NCI-H82 (cell line): ENCODE data around the gene CGRRF1.

Experiments
- DNase-seq: peaks from one replicate; lab custom pipeline; 2025; lab: John Stamatoyannopoulos, UW

The CGRRF1 gene

GRCh38 chr14:54548491-54548890, 38.8 kb downstream of the CGRRF1 start:
- DNase-seq = no peak

- no peak for DNase-seq
Measured at GRCh38 chr14:54549862-54550261, 40.2 kb downstream of the CGRRF1 start.

GRCh38 chr14:54550514-54550913, 40.8 kb downstream of the CGRRF1 start:
- no peak for DNase-seq

DNA sequence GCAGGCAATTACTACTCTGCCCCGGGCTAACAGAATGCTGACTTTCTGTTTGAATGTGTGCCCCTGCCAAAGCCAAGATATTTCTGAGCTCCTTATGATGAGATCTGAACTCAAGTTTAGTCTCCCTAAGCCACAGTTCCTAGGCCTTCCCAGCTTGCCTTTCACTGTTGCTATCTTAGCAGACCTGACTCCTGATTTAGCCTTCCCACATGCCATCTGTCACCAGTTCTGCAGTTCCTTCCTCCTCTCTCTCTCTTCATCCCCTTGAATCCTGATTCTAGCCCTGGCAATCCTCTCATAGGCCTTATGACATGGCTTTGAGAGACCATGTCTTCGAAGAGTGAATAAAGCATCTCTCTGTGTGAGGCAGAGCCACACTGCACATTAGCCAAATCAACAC, 44.7 kb downstream of the CGRRF1 start:
- peak; percentile 81 for DNase-seq

DNA sequence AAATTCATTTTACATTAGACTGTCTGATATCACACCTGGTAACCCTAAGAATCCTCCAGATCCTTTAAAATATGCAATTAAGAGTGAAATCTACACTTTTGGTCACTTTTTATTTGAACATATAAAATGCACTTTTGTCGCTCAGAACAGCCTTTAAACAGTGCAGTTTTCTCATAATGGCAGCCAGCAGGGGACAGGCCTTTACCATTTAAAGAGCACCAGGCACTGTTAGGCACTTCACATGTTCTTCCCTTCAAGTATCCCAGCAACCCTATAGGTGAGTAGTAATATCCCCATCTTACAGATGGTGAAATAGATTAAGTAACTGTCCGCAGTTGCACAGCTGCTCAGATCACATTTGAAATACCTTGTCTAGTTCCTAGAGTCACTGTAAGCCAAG, 45.9 kb downstream of the CGRRF1 start:
- DNase-seq = no peak

GRCh38 chr14:54556535-54556934, 46.8 kb downstream of the CGRRF1 start:
- DNase-seq = no peak

DNA sequence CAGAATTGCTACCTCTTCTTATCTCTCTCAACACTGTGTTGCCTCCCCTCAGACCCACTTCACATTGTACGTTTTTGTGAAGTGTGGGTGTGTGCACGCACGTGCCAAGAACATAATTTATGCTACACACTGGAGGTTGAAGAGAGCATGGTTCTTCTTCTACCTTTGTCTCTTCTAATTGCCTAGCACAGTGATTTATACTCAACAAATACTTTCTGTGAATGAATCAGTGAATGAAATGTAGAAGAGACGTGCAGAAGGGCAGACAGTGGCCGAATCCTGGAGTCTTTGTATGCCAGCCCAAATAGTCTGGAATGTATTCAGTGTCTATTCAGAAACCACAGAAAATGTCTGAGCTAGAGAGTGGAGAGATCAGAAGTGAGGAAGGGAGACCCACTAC, 52.6 kb downstream of the CGRRF1 start:
- DNase-seq = no peak

DNA sequence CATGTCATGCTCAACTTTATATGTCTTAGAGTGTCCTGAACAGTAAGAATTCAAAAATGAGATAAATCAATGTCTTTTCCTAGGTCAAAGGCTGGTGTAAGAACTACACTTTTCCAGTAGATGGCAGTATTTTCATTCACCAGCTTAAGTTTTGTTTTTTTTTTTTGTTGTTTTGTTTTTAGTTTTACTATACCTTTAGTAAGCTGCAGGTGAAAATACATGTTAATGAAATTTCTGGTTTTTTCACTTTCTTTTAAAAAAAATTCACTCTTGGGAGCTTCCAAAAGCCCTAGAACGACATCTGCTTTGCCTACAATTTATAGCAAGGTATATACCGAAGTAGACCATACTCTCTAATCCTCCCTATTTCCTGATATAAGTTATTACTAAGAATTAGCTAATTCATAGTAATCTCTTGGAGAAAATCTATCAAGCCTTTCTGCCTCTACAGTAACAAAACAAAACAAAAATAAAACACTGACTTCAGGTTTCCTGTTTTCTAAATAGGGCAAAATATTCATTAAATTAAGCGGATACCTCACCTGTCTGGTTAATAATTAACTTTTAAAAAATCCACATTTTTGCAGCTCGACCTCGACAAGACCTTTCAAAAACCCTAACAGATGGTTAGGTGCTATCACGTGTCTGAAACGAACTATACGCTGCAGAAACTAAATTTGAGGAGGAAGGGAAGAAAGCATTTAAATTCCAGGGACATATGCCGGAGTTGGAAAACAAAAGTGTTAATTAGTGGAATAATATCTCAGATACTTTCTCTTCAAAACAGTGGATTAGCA, 54.6 kb downstream of the CGRRF1 start:
- DNase-seq = peak; percentile 15

GRCh38 chr14:54564868-54565784, 55.4 kb downstream of the CGRRF1 start:
- peak; percentile 59 for DNase-seq

- DNase-seq = peak; percentile 63
Measured at GRCh38 chr14:54565785-54566409, 56.2 kb downstream of the CGRRF1 start.

DNA sequence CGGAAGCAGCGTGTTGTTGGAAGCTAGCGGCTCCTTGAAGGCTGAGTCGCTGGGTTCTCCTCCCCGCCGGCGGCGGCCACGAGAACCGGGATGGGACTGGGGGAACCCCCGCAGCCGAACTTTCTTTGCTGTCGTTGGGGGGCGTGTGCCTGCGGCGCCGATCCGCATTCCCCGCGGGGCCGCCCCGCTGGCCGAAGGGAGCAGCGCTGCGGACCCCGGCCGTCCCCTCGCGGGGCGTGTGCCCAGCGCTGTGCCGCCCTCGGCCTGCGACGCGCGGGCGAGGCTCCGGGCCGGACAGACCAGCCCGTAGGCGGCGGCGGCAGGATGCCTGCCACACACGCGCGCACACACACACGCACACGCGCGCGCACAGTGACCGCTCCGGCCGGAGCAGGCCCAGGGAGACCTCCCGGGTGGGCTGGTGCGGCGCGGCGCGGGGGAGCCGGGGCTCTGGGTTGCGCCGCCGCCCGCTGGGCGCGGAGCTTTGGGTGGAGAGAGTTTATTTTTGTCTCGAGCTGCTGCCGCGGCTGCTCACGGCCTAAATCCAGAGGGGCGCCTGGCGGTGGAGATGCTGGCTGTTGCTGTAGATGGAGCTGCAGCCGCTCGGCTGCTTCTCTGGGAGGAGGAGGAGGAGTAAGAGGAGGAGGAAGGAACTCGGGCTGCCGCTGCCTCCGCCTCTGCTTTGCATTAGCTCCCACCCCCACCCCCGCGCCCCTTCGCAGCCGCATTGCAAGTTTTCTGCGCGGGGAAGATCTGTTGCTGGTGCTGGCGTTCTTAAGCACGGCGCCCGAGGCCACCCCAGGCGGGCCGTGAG, 56.9 kb downstream of the CGRRF1 start, which contains the start of gene SAMD4A:
TSS of gene SAMD4A (plus strand) at position 719 of the 814 bp plus-strand sequence. CDS start 789 bp downstream, outside the sequence.
- peak; percentile 53 for DNase-seq

DNA sequence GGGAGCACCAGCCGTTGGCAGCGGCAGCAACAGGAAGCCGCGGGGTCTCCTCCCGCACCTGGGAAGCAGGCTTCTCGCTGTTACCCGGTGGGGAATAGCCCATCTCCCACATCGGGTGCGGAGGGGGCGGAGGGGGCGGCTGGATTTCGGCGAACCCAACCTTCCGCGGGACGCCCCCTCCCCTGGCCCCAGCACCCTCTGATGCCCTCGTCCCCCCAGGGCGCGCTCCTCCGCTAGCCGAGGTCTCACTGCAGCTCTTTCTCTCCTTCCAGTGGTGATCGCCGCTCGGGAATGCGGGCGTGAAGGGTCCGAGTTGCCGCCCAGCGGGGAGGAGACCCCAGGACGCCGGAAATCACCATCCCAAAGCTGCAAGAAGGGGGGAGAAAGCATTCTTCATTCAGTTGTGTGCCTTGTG, 57.5 kb downstream of the CGRRF1 start:
- DNase-seq = peak; percentile 21

- DNase-seq = peak; percentile 30
Measured at GRCh38 chr14:54567639-54568561, 58.2 kb downstream of the CGRRF1 start.

GRCh38 chr14:54568821-54569595, 59.3 kb downstream of the CGRRF1 start:
- no peak for DNase-seq

GRCh38 chr14:54570047-54570446, 60.3 kb downstream of the CGRRF1 start:
- no peak for DNase-seq

DNA sequence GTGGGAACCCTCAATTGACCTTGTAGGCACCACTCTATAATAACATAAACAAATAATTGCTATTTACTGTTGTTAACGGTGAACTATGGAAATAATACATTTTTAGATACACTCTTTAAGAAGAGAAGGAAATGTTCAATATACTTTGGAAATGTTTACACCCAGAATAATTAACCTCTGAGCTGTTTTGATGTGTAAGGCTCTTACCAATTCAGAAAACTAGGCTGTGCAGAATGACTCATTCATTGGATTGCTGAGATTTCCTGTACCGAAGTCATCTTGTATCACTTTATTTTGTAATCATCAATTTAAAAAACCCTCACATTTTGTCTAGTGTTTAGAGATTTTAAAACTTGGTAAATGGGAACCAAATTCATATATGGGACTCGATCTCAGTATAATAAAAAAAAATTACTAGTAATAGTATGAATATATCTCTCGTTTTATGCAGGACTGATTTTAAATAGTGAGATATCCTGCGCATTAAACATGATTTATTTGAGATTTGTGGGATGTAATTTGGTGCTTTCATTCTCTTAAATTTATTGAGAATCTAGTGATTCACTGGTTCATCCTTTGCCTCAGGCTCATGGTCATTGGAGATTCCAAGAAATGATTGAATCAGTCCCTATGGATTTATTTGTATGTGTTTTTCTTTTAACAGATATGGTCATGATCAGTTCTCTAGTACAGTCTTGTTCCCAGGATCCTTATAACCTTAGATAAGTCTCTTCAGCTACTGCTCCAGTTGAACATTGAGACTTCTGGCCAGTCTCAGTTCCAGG, 61.1 kb downstream of the CGRRF1 start:
- no peak for DNase-seq

GRCh38 chr14:54572316-54572715, 62.6 kb downstream of the CGRRF1 start:
- DNase-seq = peak; percentile 21

- DNase-seq = no peak
Measured at GRCh38 chr14:54574528-54574927, 64.8 kb downstream of the CGRRF1 start.

- no peak for DNase-seq
Measured at GRCh38 chr14:54577494-54577893, 67.8 kb downstream of the CGRRF1 start.
